ENCODE results near the gene KIRREL1.

DNA sequence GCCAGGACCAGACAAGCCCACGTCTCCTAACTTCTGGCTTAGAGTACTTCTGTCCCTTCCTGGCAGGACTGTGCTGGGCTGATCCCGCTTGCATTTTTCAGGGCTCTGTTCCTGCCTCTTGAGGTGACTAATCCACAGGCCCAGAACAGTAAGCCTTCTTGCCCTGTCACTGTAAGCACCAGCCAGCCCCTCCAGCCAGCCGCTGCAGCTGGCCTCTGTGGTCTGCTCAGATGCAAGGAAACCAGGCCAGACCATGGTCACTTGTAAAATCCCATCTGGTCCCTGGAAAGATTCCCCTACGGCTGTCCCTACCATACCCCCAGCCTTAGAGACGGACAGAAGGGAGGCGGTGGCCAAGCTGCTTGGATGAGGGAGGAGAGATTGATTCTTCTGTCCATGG is 74.2 kb downstream of the KIRREL1 start:
- TF ChIP-seq CTCF (conservative IDR thresholded peaks at IDR 0.05; ENCODE audit: low read depth in 2 of 2), result no peak
- no peak for TF ChIP-seq JUNB (IDR thresholded peaks at IDR 0.05; ENCODE audit: unreplicated experiment)
- TF ChIP-seq, protein P1, sequence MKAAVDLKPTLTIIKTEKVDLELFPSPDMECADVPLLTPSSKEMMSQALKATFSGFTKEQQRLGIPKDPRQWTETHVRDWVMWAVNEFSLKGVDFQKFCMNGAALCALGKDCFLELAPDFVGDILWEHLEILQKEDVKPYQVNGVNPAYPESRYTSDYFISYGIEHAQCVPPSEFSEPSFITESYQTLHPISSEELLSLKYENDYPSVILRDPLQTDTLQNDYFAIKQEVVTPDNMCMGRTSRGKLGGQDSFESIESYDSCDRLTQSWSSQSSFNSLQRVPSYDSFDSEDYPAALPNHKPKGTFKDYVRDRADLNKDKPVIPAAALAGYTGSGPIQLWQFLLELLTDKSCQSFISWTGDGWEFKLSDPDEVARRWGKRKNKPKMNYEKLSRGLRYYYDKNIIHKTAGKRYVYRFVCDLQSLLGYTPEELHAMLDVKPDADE (IDR thresholded peaks at IDR 0.05), result no peak
- TF ChIP-seq STAT1 (IDR thresholded peaks at IDR 0.05; ENCODE audit: unreplicated experiment), result no peak
- TF ChIP-seq POLR2AphosphoS5 (IDR thresholded peaks at IDR 0.05; ENCODE audit: low read depth), result no peak
- TF ChIP-seq EZH2 (IDR thresholded peaks at IDR 0.05; ENCODE audit: low read depth, unreplicated experiment), result no peak
- TF ChIP-seq EZH2phosphoT487 (IDR thresholded peaks at IDR 0.05; ENCODE audit: unreplicated experiment), result no peak
- TF ChIP-seq REST (IDR thresholded peaks at IDR 0.05; ENCODE audit: unreplicated experiment), result no peak
- no peak for TF ChIP-seq ZNF331 (CRISPR knock-in tag; IDR thresholded peaks at IDR 0.05; ENCODE audit: low read depth)
- TF ChIP-seq CREB1 (CRISPR knock-in tag; IDR thresholded peaks at IDR 0.05; ENCODE audit: low read depth), result no peak
- no peak for TF ChIP-seq ZNF114 (CRISPR knock-in tag; IDR thresholded peaks at IDR 0.05)
- TF ChIP-seq NANOG (IDR thresholded peaks at IDR 0.05; ENCODE audit: borderline replicate concordance), result no peak
- TF ChIP-seq, protein P2, sequence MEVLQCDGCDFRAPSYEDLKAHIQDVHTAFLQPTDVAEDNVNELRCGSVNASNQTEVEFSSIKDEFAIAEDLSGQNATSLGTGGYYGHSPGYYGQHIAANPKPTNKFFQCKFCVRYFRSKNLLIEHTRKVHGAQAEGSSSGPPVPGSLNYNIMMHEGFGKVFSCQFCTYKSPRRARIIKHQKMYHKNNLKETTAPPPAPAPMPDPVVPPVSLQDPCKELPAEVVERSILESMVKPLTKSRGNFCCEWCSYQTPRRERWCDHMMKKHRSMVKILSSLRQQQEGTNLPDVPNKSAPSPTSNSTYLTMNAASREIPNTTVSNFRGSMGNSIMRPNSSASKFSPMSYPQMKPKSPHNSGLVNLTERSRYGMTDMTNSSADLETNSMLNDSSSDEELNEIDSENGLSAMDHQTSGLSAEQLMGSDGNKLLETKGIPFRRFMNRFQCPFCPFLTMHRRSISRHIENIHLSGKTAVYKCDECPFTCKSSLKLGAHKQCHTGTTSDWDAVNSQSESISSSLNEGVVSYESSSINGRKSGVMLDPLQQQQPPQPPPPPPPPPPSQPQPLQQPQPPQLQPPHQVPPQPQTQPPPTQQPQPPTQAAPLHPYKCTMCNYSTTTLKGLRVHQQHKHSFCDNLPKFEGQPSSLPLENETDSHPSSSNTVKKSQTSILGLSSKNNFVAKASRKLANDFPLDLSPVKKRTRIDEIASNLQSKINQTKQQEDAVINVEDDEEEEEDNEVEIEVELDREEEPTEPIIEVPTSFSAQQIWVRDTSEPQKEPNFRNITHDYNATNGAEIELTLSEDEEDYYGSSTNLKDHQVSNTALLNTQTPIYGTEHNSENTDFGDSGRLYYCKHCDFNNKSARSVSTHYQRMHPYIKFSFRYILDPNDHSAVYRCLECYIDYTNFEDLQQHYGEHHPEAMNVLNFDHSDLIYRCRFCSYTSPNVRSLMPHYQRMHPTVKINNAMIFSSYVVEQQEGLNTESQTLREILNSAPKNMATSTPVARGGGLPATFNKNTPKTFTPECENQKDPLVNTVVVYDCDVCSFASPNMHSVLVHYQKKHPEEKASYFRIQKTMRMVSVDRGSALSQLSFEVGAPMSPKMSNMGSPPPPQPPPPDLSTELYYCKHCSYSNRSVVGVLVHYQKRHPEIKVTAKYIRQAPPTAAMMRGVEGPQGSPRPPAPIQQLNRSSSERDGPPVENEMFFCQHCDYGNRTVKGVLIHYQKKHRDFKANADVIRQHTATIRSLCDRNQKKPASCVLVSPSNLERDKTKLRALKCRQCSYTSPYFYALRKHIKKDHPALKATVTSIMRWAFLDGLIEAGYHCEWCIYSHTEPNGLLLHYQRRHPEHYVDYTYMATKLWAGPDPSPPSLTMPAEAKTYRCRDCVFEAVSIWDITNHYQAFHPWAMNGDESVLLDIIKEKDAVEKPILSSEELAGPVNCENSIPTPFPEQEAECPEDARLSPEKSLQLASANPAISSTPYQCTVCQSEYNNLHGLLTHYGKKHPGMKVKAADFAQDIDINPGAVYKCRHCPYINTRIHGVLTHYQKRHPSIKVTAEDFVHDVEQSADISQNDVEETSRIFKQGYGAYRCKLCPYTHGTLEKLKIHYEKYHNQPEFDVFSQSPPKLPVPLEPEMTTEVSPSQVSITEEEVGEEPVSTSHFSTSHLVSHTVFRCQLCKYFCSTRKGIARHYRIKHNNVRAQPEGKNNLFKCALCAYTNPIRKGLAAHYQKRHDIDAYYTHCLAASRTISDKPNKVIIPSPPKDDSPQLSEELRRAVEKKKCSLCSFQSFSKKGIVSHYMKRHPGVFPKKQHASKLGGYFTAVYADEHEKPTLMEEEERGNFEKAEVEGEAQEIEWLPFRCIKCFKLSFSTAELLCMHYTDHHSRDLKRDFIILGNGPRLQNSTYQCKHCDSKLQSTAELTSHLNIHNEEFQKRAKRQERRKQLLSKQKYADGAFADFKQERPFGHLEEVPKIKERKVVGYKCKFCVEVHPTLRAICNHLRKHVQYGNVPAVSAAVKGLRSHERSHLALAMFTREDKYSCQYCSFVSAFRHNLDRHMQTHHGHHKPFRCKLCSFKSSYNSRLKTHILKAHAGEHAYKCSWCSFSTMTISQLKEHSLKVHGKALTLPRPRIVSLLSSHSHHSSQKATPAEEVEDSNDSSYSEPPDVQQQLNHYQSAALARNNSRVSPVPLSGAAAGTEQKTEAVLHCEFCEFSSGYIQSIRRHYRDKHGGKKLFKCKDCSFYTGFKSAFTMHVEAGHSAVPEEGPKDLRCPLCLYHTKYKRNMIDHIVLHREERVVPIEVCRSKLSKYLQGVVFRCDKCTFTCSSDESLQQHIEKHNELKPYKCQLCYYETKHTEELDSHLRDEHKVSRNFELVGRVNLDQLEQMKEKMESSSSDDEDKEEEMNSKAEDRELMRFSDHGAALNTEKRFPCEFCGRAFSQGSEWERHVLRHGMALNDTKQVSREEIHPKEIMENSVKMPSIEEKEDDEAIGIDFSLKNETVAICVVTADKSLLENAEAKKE (CRISPR knock-in tag; IDR thresholded peaks at IDR 0.05), result no peak

Data from GM23338 (cell line).